ENCODE measurements around the gene ACOX1. TPM values are rescaled to one million over a fixed set of nuclear protein-coding genes. Genes with fewer than 3 reads are reported as not detected.
"Not testable (repeated sequence)": the region's sequence is repeated elsewhere in the genome, so short reads cannot be mapped to it uniquely, and the experiment has no call there.

ACOX1 gene
- polyA plus RNA-seq, 12 donors = 16.8 to 23.3 (median 20.8) TPM; not detected in 1

DNA sequence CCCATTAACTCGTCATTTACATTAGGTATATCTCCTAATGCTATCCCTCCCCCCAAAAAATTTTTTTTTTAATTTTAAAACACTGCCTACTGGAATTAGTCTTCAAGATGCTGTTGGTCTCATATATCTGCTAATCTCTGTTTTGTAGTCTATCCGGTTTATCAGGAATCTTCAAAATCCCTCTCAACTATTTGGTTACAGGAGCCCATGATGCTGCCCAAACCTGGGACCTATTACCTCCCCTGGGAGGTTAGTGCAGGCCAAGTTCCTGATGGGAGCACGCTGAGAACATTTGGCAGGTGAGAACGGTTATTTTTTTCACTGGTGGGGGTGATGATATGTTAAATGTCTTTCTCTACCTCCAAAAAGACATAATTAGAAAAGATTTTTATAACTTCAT lies 7.0 kb upstream of the ACOX1 start:
- DNase-seq = no peak

GRCh38 chr17:75983501-75984181 lies 4.7 kb upstream of the ACOX1 start:
- no peak for DNase-seq

- no peak for DNase-seq
Measured at GRCh38 chr17:75981019-75981615, 2.2 kb upstream of the ACOX1 start.

DNA sequence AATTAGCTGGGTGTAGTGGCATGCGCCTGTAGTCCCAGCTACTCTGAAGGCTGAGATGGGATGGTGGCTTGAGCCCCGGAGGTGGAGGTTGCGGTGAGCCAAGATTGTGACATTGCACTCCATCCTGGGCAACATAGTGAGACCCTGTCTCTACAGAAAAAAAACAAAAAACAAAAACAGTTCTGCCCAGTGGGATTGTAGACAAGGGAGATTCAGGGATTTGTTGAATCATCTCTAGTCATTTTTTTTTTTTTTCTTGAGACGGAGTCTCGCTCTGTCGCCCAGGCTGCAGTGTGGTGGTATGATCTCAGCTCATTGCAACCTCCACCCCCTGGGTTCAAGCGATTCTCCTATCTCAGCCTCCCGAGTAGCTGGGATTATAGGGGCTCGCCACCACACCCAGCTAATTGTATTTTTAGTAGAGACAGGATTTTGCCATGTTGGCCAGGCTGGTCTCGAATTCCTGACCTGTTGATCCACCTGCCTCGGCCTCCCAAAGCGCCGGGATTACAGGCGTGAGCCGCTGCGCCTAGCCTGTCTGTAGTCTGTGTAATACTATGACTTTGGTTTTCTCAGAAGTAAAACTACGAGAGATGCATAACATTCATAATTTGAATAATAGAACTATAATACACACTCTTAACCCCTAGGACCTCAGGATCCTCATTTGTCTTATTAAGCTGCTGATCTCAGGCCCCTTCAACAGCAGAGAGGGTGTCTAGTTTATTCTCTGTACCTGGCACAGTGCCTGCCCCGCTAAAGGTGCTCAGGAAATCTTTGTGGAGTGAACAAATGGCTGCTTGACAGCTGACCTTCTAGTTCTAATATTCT lies 1.4 kb upstream of the ACOX1 start:
- DNase-seq = no peak

DNA sequence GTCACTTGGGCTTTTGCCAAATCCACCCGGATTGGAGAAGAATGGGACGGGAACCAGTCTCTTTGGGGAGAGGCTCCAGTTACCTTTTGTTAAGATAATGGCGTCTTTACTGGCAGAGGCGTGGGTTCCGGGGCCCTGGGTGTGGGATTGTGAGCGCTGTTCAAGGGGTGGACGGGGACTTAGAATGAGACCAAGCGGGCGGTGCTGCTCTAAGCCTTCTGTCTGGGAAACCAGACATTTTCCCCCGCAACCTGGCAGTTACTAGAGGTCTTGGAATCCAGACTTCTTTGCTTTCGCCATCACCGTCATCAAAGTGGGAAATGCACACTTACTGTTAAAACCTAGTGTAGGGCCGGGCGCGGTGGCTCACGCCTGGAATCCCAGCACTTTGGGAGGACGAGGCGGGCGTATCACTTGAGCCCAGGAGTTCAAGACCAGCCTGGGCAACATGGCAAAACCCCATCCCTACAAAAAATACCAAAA lies 780 bp upstream of the ACOX1 start:
- DNase-seq = no peak

DNA sequence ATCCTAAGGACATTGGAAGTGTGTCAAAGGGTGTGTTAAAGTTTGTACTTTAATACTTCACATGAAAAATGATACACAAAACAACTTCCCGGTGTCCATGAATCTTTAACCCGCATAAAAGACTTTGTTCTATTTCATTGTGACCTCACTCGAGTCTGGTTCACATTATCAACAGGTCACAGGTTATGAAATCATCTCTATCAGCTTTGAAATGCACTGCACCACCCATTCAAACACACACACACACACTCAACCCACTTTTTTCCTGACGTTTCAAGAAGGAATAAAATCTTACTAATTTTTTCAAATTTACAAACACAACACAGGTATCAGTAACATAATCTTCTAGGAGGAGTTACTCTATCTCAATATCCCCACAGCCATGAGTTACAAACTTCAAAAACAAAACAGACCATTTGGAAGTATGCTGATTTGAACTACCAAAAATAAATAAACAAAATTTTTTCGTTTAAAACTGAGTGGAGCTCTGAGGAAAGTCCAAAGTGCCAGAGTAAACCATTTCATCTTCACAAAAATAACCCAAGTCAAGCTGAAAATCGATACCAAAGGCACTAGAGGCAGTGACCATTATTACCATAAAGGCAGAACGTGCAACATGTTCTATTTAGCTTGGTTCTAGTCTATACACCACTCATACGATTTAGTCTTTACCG lies 2.7 kb downstream of the ACOX1 start:
- no peak for DNase-seq

GRCh38 chr17:75975757-75976174 lies 3.2 kb downstream of the ACOX1 start:
- no peak for DNase-seq

GRCh38 chr17:75975187-75975586 lies 3.8 kb downstream of the ACOX1 start:
- not testable (repeated sequence) for DNase-seq

DNA sequence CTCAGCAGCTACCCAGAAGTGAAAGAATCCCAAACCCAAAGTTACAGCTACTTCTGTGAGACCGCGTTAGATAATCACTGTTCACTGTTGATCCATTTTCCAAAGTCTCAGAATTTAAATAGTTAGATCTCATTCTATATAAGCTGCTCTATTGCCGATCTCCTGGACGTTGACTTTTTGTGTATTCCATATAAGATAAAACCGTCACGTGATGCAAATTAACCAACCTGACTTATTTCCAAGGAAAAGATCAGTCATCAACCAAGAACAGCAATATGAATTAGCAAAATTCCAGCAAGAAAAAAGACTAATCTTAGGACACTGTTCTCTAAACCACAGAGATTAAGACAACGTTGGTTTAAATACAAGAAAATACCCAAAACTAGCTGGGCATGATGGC lies 8.3 kb downstream of the ACOX1 start:
- no peak for DNase-seq

DNA sequence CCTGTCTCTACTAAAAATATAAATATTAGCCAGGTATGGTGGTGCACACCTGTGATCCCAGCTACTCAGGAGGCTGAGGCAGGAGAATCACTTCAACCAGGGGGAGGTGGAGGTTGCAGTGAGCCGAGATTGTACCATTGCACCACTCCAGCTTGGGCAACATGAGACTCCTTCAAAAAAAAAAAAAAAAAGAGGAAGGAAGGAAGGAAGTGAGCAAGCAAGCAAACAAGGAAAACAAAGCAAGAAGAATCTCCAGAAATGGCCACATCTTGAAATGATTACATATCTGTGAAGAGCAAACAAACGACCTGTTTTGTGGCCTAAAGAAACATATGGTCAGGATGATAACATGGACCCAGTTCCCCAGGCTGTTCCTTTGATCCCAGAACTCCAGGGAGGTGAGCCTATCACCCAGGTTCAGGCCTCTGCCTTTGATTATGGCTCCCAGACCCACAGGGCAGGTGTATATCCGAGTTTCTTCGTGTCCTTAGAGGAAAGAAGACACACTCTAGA lies 8.9 kb downstream of the ACOX1 start:
- no peak for DNase-seq

GRCh38 chr17:75969044-75969443 lies 9.9 kb downstream of the ACOX1 start:
- DNase-seq = not testable (repeated sequence)

GRCh38 chr17:75965468-75965867 lies 13.5 kb downstream of the ACOX1 start:
- DNase-seq = no peak

DNA sequence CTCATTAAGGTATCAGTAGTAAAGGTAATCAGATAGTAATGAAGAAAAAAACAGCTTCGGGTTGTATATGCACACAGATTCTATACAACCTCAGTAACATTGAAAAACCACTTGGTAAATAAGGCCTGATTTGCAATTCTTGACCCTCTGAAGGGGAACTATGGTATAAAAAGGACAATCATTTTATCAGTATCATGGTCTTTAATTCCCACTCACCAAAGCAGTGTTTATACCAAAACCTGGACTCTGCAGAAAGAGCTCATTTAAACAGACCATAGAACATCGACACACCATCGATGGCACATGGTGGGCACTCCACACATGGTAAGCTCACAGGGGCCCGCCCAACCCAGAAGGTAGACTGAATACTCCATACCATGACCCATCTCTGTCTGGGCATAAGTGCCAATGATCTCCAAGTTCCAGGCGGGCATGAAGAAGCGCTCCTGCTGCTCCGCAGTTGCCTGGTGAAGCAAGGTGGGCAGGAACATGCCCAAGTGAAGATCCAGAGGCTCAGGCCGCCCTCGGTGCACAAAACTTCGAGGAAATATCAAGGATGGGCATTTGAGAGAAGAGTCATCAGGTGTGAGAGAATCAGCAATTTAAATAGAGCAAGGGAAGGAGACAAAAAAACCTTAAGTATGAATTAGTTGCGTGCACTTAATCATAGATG lies 19.0 kb downstream of the ACOX1 start:
- no peak for DNase-seq

DNA sequence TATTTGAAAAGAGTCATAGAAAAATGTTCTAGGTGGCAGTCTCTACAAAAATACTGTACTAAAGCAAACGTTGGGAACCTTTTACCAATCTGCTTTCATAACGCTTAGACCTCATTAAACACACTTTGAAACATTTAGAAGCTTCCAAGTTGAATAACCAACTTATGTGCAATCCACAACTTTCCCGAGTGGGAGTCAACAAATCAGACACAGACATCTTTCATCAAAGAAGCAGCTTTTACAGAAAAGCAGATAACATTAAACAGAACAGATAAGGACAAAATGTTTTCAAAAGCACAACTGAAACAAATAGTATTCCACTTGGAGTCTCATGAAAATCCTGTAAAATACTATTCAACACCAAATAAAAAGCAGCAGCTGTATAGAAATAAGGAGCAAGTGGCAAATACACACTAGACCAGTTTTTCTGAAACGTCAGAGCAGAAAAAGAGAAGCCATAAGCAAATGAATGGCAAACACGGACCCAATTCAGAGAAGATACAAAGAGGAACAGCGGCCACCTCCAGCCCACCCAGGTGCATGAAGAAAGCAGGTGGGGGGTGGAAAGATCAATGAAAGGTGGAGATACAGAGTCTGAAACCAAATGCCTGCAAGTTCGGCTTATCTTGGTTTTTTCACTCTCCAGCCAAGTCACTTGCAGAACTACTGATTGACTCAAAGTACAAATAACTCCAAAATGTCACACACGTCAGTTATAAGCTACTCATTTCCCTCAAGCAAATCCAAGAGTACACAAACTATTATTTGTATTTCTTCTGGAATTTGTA lies 19.7 kb downstream of the ACOX1 start:
- DNase-seq = no peak

- peak; percentile 19 for DNase-seq
Measured at GRCh38 chr17:75950855-75951554, 28.0 kb downstream of the ACOX1 start.

GRCh38 chr17:75950421-75950820 lies 28.5 kb downstream of the ACOX1 start:
- DNase-seq = no peak

DNA sequence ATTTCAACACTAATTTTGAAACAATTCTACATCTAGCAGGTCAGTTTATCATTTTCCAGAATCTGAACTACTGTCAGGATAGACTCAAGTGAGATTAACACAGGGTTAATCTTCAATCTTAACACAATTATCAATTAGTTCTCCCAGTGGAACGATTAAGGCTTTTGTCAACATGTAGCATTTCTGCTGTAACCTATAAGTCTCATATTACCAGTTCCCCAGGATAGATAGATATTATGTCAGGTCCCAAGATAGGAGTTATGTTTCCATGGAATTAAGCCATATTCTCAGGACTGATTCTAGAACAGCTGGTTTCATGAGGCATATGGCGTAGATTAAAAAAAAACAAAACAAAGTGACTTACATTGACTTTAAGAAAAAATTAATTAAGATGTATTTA lies 33.8 kb downstream of the ACOX1 start:
- no peak for DNase-seq

DNA sequence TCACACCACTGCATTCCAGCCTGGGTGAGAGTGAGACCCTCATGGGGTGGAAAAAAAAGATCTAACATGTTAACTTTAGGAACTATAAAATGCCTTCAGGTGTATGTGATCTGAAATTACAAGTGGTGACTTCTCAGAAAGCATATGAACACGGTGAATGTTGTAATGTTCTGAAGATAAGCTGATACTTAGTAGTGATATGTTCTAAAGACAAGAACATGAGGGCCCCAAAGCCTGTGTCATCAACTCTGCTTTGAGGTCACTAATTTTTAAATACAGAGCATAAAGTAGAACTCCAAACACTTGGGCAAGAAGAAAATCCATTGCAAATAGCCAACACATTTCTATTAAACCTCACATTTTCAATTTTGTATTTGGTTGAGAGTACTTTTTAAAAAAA lies 35.5 kb downstream of the ACOX1 start:
- DNase-seq = no peak

DNA sequence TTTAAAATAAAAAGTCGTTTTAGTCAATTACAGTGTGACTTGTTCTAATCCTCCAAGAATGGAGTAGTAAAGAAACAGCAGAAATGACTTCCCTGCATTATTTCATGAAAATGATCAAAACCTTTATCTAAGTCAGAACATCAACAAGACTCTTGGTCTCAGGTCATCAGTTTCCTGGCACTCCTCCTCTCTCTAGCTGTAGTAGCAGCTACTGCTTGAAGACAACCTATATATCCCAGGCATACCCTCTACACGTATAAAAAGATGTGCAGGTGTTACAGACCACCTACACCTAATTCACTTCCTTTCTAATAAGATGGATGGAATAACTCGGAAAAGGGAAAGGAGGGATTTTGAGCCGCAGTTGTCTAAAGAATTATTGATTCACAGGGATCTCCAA lies 36.5 kb downstream of the ACOX1 start:
- DNase-seq = no peak

- no peak for DNase-seq
Measured at GRCh38 chr17:75941442-75941819, 37.5 kb downstream of the ACOX1 start.

All from muscle of arm (tissue), 12 donors.